RWPE2 (cell line): ENCODE measurements around the gene RIPOR1.
A peak's percentile ranks its signal among the peaks of the same experiment; 100 is the strongest.

ENCODE experiments used
- ATAC-seq: fragments of 200-7000 bp; cut with Tn5 transposase; 3 replicates; pipeline ENCODE4 v1.9.1; 2021; ENCODE audit warnings: low read depth
- DNase-seq: peaks from one replicate; pipeline ENCODE4 v3.0.0-alpha.2; 2020; ENCODE audit warnings: low spot score
- H3K27ac ChIP-seq: fragments of 450-650 bp; 2 replicates; pipeline ENCODE4 v1.5.1; 2017; ENCODE audit warnings: mild to moderate bottlenecking; ENCODE audit not compliant: poor library complexity, severe bottlenecking
- H3K27me3 ChIP-seq: fragments of 250-450 bp; sonication (Bioruptor Pico); 2 replicates; pipeline ENCODE4 v1.5.1; 2021; ENCODE audit warnings: mild to moderate bottlenecking, moderate library complexity; ENCODE audit not compliant: insufficient read depth, poor library complexity, severe bottlenecking
- H3K36me3 ChIP-seq: fragments of 250-450 bp; sonication (Bioruptor Pico); 2 replicates; pipeline ENCODE4 v1.5.1; 2020; ENCODE audit warnings: low read depth, mild to moderate bottlenecking, moderate library complexity
- H3K4me1 ChIP-seq: fragments of 250-450 bp; sonication (Bioruptor Pico); 2 replicates; pipeline ENCODE4 v1.5.1; 2021; ENCODE audit warnings: mild to moderate bottlenecking, moderate library complexity; ENCODE audit not compliant: insufficient read depth, poor library complexity, severe bottlenecking
- H3K4me3 ChIP-seq: fragments of 250-450 bp; sonication (Bioruptor Pico); 2 replicates; pipeline ENCODE4 v1.5.1; 2021; ENCODE audit warnings: mild to moderate bottlenecking, moderate library complexity; ENCODE audit not compliant: severe bottlenecking
- H3K9me3 ChIP-seq: fragments of 250-450 bp; sonication (Bioruptor Pico); 2 replicates; pipeline ENCODE4 v1.5.1; 2021; ENCODE audit warnings: mild to moderate bottlenecking, moderate library complexity; ENCODE audit not compliant: severe bottlenecking
- CTCF ChIP-seq: fragments of 450-650 bp; IDR thresholded peaks from one replicate; pipeline ENCODE4 v1.5.1; 2017; ENCODE audit warnings: mild to moderate bottlenecking, moderate library complexity; ENCODE audit not compliant: poor library complexity, severe bottlenecking

Gene RIPOR1

GRCh38 chr16:67490335-67491096, 38.1 kb upstream of the RIPOR1 start:
- Histone ChIP-seq H3K4me3 (no peak overlapping the region), H3K27me3 (no peaks in the 10 kb centered on the region), H3K4me1 (no peaks in the 10 kb centered on the region), H3K27ac (no peak overlapping the region), H3K9me3 (no peaks in the 10 kb centered on the region), H3K36me3 (no peaks in the 10 kb centered on the region)
- ATAC-seq (peak; percentile 68), DNase-seq (no peak)
- no peak for TF ChIP-seq CTCF

- H3K4me3 ChIP-seq: no peak overlapping the region
- H3K9me3 ChIP-seq: no peaks in the 10 kb centered on the region
- no peaks in the 10 kb centered on the region for H3K27me3 ChIP-seq
- ATAC-seq (no peak), DNase-seq (no peak)
- H3K27ac ChIP-seq: no peak overlapping the region
- no peaks in the 10 kb centered on the region for H3K4me1 ChIP-seq
- no peaks in the 10 kb centered on the region for H3K36me3 ChIP-seq
- TF ChIP-seq CTCF: no peak
These were observed 29.5 kb upstream of the RIPOR1 start for GRCh38 chr16:67499106-67499505.

- Histone ChIP-seq H3K4me1 (no peaks in the 10 kb centered on the region), H3K4me3 (no peak overlapping the region), H3K9me3 (no peaks in the 10 kb centered on the region), H3K27ac (no peak overlapping the region), H3K36me3 (no peaks in the 10 kb centered on the region), H3K27me3 (no peaks in the 10 kb centered on the region)
- DNase-seq (no peak), ATAC-seq (no peak; the same call in 2 of the 3 replicates)
- TF ChIP-seq CTCF: no peak
These were observed 24.3 kb upstream of the RIPOR1 start for GRCh38 chr16:67504031-67505021.

- Histone ChIP-seq H3K4me1 (no peaks in the 10 kb centered on the region), H3K27ac (no peak overlapping the region), H3K4me3 (no peak overlapping the region), H3K9me3 (no peaks in the 10 kb centered on the region), H3K27me3 (no peaks in the 10 kb centered on the region), H3K36me3 (no peaks in the 10 kb centered on the region)
- DNase-seq (no peak), ATAC-seq (no peak)
- no peak for TF ChIP-seq CTCF
These were observed 22.2 kb upstream of the RIPOR1 start for GRCh38 chr16:67506468-67506867.
